HUES64 (cell line): ENCODE measurements around the gene PTGER1.
A peak's percentile ranks its signal among the peaks of the same experiment; 100 is the strongest.

ENCODE experiments used
- H3K27ac ChIP-seq: 2 replicates; pipeline ENCODE4 v1.7.0; 2013; ENCODE audit warnings: low read depth, low read length, inconsistent platforms
- H3K27me3 ChIP-seq: 2 replicates; pipeline ENCODE4 v1.6.1; 2013; ENCODE audit warnings: mild to moderate bottlenecking, low read length; ENCODE audit not compliant: insufficient read depth
- H3K36me3 ChIP-seq: 2 replicates; pipeline ENCODE4 v1.6.1; 2013; ENCODE audit warnings: mild to moderate bottlenecking, low read length; ENCODE audit not compliant: insufficient read depth
- H3K4me1 ChIP-seq: 2 replicates; pipeline ENCODE4 v1.6.1; 2013; ENCODE audit warnings: mild to moderate bottlenecking, low read length, moderate library complexity; ENCODE audit not compliant: insufficient read depth
- H3K4me3 ChIP-seq: 2 replicates; pipeline ENCODE4 v1.5.1; 2013; ENCODE audit warnings: mild to moderate bottlenecking, low read length, moderate library complexity
- H3K9ac ChIP-seq: 2 replicates; pipeline ENCODE4 v1.6.1; 2013; ENCODE audit warnings: mild to moderate bottlenecking, low read depth, low read length
- H3K9me3 ChIP-seq: 2 replicates; pipeline ENCODE4 v1.6.1; 2013; ENCODE audit warnings: low read depth, low read length; ENCODE audit not compliant: insufficient read depth
- WGBS: fragments of 150-250, 120-280 bp; methylation state at CpG from one replicate; pipeline ENCODE4 v1.1.7; 2013; ENCODE audit warnings: missing lambda C conversion rate; 5-methylcytosine and 5-hydroxymethylcytosine counted together

PTGER1 gene

GRCh38 chr19:14480700-14481079 is 5.5 kb upstream of the PTGER1 start:
- peaks cover 24% of the 10 kb centered on the region for H3K36me3 ChIP-seq
- no peaks in the 10 kb centered on the region for H3K27me3 ChIP-seq
- no peak overlapping the region for H3K4me3 ChIP-seq
- H3K9me3 ChIP-seq, result no peaks in the 10 kb centered on the region
- H3K27ac ChIP-seq, result no peak overlapping the region; the same call in 1 of the 2 replicates
- no peak overlapping the region for H3K9ac ChIP-seq
- H3K4me1 ChIP-seq, result peaks cover 7% of the 10 kb centered on the region
- 94% methylated on average over 4 of the region's 5 CpGs for WGBS

GRCh38 chr19:14479975-14480699 is 5.0 kb upstream of the PTGER1 start:
- Histone ChIP-seq H3K27me3 (no peaks in the 10 kb centered on the region), H3K9ac (no peak overlapping the region), H3K36me3 (peaks cover 24% of the 10 kb centered on the region), H3K27ac (no peak overlapping the region; the same call in 1 of the 2 replicates), H3K4me3 (no peak overlapping the region), H3K9me3 (no peaks in the 10 kb centered on the region), H3K4me1 (peaks cover 11% of the 10 kb centered on the region)
- 51% methylated on average over 43 of the region's 43 CpGs for WGBS

- Histone ChIP-seq H3K27ac (no peak overlapping the region), H3K9me3 (no peaks in the 10 kb centered on the region), H3K36me3 (peaks cover 24% of the 10 kb centered on the region), H3K4me3 (no peak overlapping the region), H3K9ac (no peak overlapping the region), H3K4me1 (peaks cover 11% of the 10 kb centered on the region), H3K27me3 (no peaks in the 10 kb centered on the region)
- WGBS, result 93% methylated on average over 14 of the region's 14 CpGs
Observed at GRCh38 chr19:14479309-14479974, 4.3 kb upstream of the PTGER1 start.

- peaks cover 24% of the 10 kb centered on the region for H3K36me3 ChIP-seq
- H3K4me3 ChIP-seq, result no peak overlapping the region
- H3K27ac ChIP-seq, result no peak overlapping the region
- H3K4me1 ChIP-seq, result peaks cover 11% of the 10 kb centered on the region
- H3K9ac ChIP-seq, result no peak overlapping the region
- no peaks in the 10 kb centered on the region for H3K27me3 ChIP-seq
- H3K9me3 ChIP-seq, result no peaks in the 10 kb centered on the region
- WGBS, result 95% methylated on average over 24 of the region's 24 CpGs
Observed at GRCh38 chr19:14478113-14478545, 3.0 kb upstream of the PTGER1 start.

GRCh38 chr19:14477418-14478112 is 2.4 kb upstream of the PTGER1 start:
- Histone ChIP-seq H3K4me1 (peaks cover 15% of the 10 kb centered on the region), H3K4me3 (no peak overlapping the region), H3K36me3 (peaks cover 24% of the 10 kb centered on the region), H3K27ac (no peak overlapping the region), H3K9ac (no peak overlapping the region), H3K9me3 (no peaks in the 10 kb centered on the region), H3K27me3 (no peaks in the 10 kb centered on the region)
- 93% methylated on average over 10 of the region's 10 CpGs for WGBS

- H3K27me3 ChIP-seq, result no peaks in the 10 kb centered on the region
- no peak overlapping the region for H3K9ac ChIP-seq
- 82% methylated on average over 26 of the region's 26 CpGs for WGBS
- peaks cover 15% of the 10 kb centered on the region for H3K4me1 ChIP-seq
- no peaks in the 10 kb centered on the region for H3K9me3 ChIP-seq
- peaks cover 21% of the 10 kb centered on the region for H3K36me3 ChIP-seq
- no peak overlapping the region for H3K4me3 ChIP-seq
- no peak overlapping the region for H3K27ac ChIP-seq
Observed at GRCh38 chr19:14476673-14477401, 1.7 kb upstream of the PTGER1 start.

GRCh38 chr19:14476327-14476672 is 1.1 kb upstream of the PTGER1 start:
- 89% methylated on average over 7 of the region's 7 CpGs for WGBS
- Histone ChIP-seq H3K4me3 (no peak overlapping the region), H3K9ac (no peak overlapping the region), H3K4me1 (peaks cover 15% of the 10 kb centered on the region), H3K9me3 (no peaks in the 10 kb centered on the region), H3K27me3 (no peaks in the 10 kb centered on the region), H3K36me3 (peaks cover 21% of the 10 kb centered on the region), H3K27ac (no peak overlapping the region)

- no peaks in the 10 kb centered on the region for H3K27me3 ChIP-seq
- peaks cover 29% of the 10 kb centered on the region for H3K36me3 ChIP-seq
- no peak overlapping the region for H3K27ac ChIP-seq
- H3K9me3 ChIP-seq, result no peaks in the 10 kb centered on the region
- peaks cover 15% of the 10 kb centered on the region for H3K4me1 ChIP-seq
- H3K4me3 ChIP-seq, result peak overlapping the region; percentile 17; the same call in 1 of the 2 replicates
- 71% methylated on average over 12 of the region's 12 CpGs for WGBS
- no peak overlapping the region for H3K9ac ChIP-seq
Observed at GRCh38 chr19:14474827-14475226, 327 bp downstream of the PTGER1 start.

- no peaks in the 10 kb centered on the region for H3K27me3 ChIP-seq
- peaks cover 15% of the 10 kb centered on the region for H3K4me1 ChIP-seq
- H3K36me3 ChIP-seq, result peaks cover 30% of the 10 kb centered on the region
- 96% methylated on average over 53 of the region's 53 CpGs for WGBS
- H3K9ac ChIP-seq, result no peak overlapping the region
- no peak overlapping the region for H3K4me3 ChIP-seq
- no peak overlapping the region for H3K27ac ChIP-seq
- no peaks in the 10 kb centered on the region for H3K9me3 ChIP-seq
Observed at GRCh38 chr19:14473978-14474578, 1.1 kb downstream of the PTGER1 start.

- Histone ChIP-seq H3K9ac (no peak overlapping the region), H3K27me3 (no peaks in the 10 kb centered on the region), H3K4me1 (peaks cover 15% of the 10 kb centered on the region), H3K9me3 (no peaks in the 10 kb centered on the region), H3K4me3 (peak overlapping the region; percentile 52; the same call in 1 of the 2 replicates), H3K36me3 (peaks cover 27% of the 10 kb centered on the region), H3K27ac (no peak overlapping the region)
- 95% methylated on average over 97 of the region's 97 CpGs for WGBS
Observed at GRCh38 chr19:14473073-14473977, 1.8 kb downstream of the PTGER1 start.
